GM10266 (cell line): ENCODE measurements around the gene NLRP4.

ENCODE experiments used
- DNase-seq: peaks from one replicate; pipeline ENCODE4 v3.0.0; 2012; ENCODE audit errors: extremely low spot score
- CTCF ChIP-seq: IDR thresholded peaks from 2 replicates; pipeline ENCODE4 v1.5.1; 2012; ENCODE audit warnings: mild to moderate bottlenecking, low read depth; ENCODE audit not compliant: control insufficient read depth, insufficient read depth; ENCODE audit errors: missing control alignments

Gene NLRP4

DNA sequence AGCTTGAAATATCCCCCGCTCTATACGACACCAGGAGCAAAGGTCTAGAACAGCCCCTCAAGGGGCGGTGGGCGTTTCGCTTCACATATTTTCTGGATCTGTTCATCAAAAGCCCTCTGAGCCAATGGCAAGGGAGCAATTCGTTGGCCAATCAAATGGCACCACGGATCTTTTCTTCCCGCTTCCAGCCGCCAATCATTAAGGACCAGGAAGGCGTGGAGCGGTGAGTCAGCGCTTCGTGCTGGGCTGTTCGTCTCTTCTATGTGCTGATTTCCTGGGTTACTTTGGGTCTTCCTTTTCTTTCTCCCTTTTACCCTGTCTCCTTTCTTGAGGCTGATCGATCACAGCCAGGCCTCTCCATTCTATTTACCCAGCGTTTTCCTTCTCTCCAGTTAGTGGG is at the start of gene NLRP4:
NLRP4 (plus strand) TSS at position 201 of the 400 bp plus-strand sequence. CDS start 15,541 bp downstream, outside the sequence.
- no peak for DNase-seq
- TF ChIP-seq CTCF, result no peak

DNA sequence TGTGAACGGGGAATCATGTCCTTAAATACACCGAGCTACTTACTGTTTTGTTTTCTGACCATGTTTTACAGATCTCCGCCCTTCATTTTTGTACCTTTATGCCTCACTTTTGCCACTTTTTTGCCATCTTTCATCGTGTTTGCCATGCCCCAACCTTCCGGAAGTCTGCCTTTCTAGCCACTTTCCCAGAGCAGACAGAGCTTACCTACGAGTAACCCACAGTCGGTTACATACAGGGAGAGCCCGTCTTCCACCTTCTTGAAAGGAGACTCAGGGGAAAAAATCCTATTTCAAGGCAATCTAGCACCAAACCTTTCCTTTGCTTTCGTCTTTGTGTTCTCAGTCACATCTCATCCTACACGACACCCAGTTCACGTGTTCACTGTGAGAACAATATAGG is 41.3 kb upstream of the NLRP4 start:
- DNase-seq, result no peak
- no peak for TF ChIP-seq CTCF

DNA sequence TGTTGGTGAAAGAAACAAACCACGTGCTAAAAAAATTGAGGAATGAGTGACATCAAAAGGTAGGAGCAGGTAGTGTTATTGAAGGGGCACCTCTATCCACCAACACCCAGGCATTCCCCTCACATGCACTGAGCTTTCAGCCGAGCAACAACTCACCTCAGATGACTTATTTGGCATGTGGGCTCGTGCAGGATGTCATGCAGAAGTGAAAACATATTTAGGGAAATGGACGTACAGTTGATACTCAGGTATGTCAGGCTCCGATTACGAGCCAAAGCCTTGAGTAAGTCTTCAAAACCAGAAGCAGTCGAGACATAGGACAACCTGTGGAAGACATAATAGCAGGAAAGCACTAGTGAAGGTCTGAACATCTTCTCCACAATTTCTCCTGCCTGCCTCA is 34.9 kb upstream of the NLRP4 start:
- TF ChIP-seq CTCF, result no peak
- no peak for DNase-seq

DNA sequence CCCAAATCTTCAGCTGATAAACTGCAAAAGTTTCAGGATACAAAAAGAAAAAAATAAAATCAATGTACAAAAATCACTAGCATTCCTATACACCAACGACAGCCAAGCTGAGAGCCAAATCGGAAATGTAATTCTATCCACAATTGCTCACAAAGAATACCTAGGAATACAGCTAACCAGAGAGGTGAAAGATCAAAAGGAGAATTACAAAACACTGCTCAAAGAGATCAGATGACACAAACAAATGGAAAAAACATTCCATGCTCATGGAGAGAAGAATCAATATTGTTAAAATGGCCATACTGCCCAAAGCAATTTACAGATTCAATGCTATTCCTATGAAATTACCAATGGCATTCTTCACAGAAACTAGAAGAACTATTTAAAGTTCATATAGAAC is 34.1 kb upstream of the NLRP4 start:
- no peak for TF ChIP-seq CTCF
- no peak for DNase-seq

DNA sequence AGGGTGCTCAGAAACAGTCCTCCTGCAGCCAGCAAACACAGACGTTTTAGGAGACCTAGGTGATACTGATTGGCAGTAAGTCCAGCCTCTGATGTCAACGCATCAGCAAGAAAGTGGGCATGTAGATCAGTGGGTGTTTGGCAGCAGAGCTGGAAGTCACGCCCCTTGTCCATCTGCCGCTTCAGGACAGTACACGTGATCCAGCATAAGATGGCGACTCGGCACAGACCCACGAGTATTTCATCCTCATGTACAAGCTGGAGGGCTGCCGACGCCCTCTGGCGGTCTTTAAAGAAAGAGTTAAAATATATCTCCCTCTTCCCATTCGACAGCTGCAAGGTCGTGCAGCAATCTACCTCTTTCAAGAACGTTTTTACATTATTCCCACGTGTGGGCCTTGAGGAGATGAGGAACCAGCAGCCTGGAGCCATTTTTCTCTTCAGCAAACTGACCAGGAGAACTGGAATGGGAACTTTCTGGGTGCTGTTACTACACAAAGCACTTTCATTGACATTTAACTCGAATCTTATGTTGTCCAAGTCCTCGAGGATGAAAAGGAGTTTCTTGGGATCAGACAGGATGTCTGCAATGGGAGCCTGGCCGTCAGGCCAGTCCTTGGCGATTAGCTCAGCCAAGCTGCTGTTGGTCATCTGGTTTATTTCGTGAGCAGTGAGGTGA is 26.8 kb upstream of the NLRP4 start:
- TF ChIP-seq CTCF, result no peak
- peak; percentile 59 for DNase-seq

DNA sequence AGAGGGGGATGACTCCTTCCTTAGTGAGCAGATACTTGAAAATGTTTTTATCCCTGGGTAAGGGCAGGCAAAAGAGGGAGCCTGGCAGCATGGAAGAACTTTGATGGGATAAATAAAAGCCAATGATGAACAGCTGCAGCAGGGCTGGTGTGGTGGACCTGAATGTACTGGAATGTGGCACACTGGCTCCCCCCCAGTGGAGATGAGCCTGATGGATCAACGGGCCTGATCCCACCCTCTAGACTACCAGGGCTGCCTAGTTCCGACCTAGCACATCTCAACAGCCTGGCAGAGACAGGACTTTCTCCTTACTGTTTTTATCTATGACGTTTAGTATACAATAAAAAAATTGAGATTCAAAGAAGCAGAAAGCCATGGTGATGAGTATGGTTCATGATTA is 25.0 kb upstream of the NLRP4 start:
- DNase-seq, result no peak
- TF ChIP-seq CTCF, result no peak

DNA sequence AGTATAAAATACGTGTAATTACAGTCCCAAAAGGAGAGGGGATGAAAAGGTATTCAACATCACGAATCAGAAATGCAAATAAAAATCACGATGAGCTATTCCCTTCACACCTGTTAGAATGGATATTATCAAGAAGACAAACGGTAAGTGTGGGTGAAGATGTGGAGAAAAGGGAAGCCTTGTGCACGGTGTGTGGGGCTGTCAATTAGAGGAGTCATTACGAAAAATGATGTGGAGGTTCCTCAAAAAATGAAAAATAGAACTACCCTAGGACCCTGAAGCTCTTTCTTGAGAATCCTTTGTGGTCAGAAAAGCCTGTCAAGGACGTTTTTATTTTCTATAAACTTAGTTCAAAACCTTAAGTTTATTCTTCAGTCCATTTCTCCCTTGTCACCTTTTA is 23.9 kb upstream of the NLRP4 start:
- no peak for DNase-seq
- TF ChIP-seq CTCF, result no peak
